OCI-LY7 (cell line): ENCODE measurements around the gene PIH1D2.

ENCODE experiments used
- CTCF ChIP-seq: fragments of 200-600 bp; sonication (generic); conservative IDR thresholded peaks from 2 replicates; pipeline ENCODE4 v1.5.1; 2014; ENCODE audit warnings: mild to moderate bottlenecking, antibody characterized with exemption, low read length, moderate library complexity, mixed read lengths
- EZH2phosphoT487 ChIP-seq: fragments of 200-600 bp; sonication (generic); IDR thresholded peaks from 2 replicates; pipeline ENCODE4 v1.6.1; 2018; ENCODE audit warnings: low read depth, borderline replicate concordance, mild to moderate bottlenecking, mixed run types, antibody characterized with exemption, low read length, moderate library complexity, mixed read lengths

DNA sequence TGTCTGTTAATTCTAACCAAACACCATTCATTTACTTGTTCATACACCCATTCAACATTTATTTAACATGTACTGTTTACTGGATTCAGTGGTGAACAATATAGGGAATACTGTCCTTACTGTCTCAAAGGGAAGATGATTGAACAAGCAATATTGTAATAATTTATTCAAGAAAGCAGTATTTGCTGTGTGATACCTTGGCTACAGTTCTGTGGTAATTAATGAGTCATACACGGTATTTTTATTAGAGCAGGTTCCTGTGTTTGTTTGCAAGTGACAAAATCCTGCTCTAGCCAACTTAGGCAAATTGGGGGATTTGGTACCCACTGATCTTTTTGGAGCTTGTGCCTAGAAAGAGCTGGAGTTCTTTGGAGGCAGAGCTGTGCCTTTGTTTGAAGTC lies 15.7 kb downstream of the PIH1D2 start:
- TF ChIP-seq CTCF (no peak), EZH2phosphoT487 (no peak)
